ENCODE data around the gene FGL2.
"Not testable (repeated sequence)": the region's sequence is repeated elsewhere in the genome, so short reads cannot be mapped to it uniquely, and the experiment has no call there.

The FGL2 gene

DNA sequence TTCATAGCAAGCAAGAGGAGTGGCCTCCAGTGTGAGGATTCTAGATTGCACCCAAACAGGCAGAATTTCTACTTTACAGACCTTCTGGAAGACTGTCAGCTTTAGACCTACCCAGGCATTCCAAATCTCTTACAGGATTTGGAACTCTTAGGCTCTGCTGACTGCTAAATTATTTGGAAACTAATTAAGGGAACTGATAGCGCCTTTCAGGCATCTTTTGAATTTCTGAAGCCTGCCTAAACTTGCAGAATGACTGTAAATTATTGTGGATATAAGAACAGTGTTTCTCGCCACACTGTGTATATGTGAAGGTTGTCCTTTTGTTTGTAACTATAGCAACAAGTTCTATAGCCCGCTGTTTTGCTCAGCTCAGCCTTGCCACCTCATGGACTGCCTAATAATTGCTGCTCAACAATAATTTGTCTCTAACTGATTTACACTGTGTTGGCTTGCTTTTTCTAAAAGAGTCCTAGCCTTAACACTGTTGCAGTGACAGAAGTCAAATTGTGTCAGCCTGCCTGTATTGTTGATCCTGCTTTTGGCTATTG lies 44.6 kb downstream of the FGL2 start:
- DNase-seq: not testable (repeated sequence)

DNA sequence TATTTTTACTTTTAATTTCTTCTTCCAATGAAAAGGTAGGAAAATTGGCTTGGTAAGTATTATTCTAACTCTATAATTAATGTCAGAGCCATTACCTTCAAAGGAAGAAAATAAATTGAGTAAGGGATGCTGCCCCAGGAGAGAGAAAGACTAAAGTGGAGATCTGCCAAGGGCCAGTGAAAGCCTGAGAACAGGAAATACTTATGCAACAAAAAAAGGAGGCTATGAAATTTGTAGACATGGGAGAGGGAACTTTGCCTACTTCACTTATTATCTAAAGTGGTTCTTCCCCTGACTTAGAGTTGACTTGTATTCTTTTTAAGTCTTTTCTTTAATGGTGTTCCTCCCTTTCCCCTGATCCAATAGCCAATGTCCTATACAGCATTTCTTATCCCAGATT lies 47.4 kb downstream of the FGL2 start:
- not testable (repeated sequence) for DNase-seq
